GM18520 (cell line): ENCODE data around the gene CD300LG.

Source experiments
- ATAC-seq: cut with Tn5 transposase; IDR thresholded peaks from one replicate; pipeline ENCODE4 v1.9.1; 2021; ENCODE audit not compliant: unreplicated experiment

The CD300LG gene

DNA sequence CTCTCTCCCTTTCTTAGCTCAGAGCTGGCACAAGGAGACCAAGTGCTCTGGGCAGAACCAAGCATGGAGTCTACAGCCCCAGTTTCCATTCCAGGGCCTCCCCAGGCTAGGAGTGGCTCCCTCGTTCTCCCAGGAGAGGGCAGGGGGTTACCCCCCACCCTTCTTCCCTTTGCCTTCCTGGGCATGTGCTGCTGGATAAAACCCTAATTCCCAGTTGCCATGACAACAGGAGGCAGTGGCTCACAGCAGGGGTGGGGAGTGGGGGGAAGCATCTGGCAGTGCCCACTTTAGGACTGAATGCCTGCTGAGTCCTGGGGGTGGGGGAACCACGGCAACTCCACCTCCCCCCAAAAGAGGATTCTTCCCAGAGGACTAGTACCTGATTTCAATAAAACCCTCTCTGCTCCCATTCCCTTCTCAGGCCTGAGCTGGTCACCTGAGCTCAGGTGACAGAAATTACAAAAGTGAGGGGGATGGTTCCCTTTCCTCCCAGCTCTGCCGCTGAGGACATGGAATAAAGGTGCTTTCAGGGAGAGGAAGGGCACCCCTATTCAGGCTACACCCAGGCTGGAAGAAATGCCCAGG is 58.5 kb downstream of the CD300LG start:
- ATAC-seq = no peak

GRCh38 chr17:43905985-43906852 is 59.2 kb downstream of the CD300LG start:
- no peak for ATAC-seq

- ATAC-seq = no peak
These were observed 60.0 kb downstream of the CD300LG start for GRCh38 chr17:43906951-43907424.

GRCh38 chr17:43907425-43907981 is 60.5 kb downstream of the CD300LG start, which contains the start of gene MPP2:
Gene MPP2, minus strand, starts transcription at chr17:43907536. Its CDS starts 3,076 bp downstream, at chr17:43904460.
- ATAC-seq = no peak

DNA sequence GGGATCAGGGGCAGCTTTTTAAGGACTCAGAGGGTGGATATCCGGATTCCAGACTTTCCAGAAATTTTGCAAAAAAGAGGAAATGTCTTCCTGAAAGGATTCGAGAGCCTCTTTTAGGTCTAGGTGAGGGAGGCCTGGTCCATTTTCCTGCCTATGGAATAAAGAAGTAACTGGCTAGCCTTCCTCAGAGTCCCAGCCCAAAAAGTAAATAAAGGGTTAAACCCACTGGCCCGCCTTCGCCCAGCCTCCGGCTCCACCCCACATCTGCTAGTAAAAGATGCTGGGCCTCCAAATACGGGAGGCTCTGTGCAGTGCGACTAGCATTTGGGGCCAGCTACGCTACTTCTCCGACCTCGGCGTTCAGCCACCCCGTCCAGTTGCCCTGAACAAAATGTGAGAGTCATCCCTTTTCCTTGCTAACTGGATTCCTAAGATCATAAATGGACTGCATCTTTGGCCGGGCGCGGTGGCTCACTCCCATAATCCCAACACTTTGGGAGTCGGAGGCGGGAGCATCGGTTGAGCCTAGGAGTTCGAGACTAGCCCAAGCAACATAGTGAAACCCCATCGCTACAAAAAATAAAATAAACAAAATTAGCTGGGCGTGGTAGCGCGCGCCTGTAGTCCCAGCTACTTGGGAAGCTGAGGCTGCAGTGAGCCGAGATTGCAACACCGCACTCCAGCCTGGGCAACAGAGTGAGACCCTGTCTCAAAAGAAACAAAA is 61.2 kb downstream of the CD300LG start:
- no peak for ATAC-seq

GRCh38 chr17:43909537-43910231 is 62.7 kb downstream of the CD300LG start:
- no peak for ATAC-seq

GRCh38 chr17:43911904-43912303 is 64.9 kb downstream of the CD300LG start:
- ATAC-seq = no peak

DNA sequence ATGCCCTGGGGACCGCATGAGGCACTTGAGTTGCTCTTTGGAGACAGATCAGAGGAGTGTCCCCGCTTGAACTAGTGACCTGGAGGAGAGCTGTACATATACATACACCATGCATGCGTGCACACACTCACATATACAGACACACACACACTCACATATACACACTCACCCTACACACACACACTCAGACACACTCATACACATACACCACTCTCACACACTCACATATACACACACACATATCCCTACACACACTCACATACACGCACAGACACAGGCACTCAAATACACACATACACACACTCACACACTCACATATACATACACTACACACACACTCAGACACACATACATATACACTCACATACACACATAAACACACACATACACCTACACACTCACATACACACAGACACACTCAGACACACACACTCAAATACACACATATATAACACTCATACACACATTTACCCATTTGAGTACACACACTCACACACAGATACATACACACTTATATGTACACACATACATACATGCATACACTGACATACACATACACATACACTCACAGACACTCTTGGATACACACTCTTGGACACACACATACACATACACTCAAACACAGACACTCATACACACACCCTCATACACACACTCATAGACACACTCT is 65.8 kb downstream of the CD300LG start:
- no peak for ATAC-seq
